Effector memory CD4-positive, alpha-beta T cell (primary cell): ENCODE measurements around the gene GPR137.
"Not testable (repeated sequence)": the region's sequence is repeated elsewhere in the genome, so short reads cannot be mapped to it uniquely, and the experiment has no call there.

Source experiments
- DNase-seq, 3 donors: peaks; one replicate each; pipeline ENCODE4 v3.0.0-alpha.2; 2020
- H3K27ac ChIP-seq: 2 replicates; pipeline ENCODE4 v1.7.0; 2013; ENCODE audit warnings: mild to moderate bottlenecking, low read length, moderate library complexity; ENCODE audit not compliant: insufficient read depth, poor library complexity, severe bottlenecking
- H3K27me3 ChIP-seq: replicated peaks from 2 replicates; pipeline ENCODE4 v1.7.0; 2013; ENCODE audit warnings: mild to moderate bottlenecking, low read length; ENCODE audit not compliant: insufficient read depth, control insufficient read depth, poor library complexity, severe bottlenecking
- H3K36me3 ChIP-seq: 2 replicates; pipeline ENCODE4 v1.7.0; 2013; ENCODE audit warnings: mild to moderate bottlenecking, low read length, moderate library complexity; ENCODE audit not compliant: control insufficient read depth, insufficient read depth
- H3K4me1 ChIP-seq: 2 replicates; pipeline ENCODE4 v1.7.0; 2013; ENCODE audit warnings: low read length, mild to moderate bottlenecking; ENCODE audit not compliant: control insufficient read depth, insufficient read depth, poor library complexity, severe bottlenecking
- H3K4me3 ChIP-seq: 2 replicates; pipeline ENCODE4 v1.7.0; 2013; ENCODE audit warnings: low read length, low read depth, mild to moderate bottlenecking; ENCODE audit not compliant: insufficient read depth, poor library complexity, severe bottlenecking
- H3K9me3 ChIP-seq: 2 replicates; pipeline ENCODE4 v1.7.0; 2013; ENCODE audit warnings: mild to moderate bottlenecking, low read length, moderate library complexity; ENCODE audit not compliant: control insufficient read depth

GPR137 gene

DNA sequence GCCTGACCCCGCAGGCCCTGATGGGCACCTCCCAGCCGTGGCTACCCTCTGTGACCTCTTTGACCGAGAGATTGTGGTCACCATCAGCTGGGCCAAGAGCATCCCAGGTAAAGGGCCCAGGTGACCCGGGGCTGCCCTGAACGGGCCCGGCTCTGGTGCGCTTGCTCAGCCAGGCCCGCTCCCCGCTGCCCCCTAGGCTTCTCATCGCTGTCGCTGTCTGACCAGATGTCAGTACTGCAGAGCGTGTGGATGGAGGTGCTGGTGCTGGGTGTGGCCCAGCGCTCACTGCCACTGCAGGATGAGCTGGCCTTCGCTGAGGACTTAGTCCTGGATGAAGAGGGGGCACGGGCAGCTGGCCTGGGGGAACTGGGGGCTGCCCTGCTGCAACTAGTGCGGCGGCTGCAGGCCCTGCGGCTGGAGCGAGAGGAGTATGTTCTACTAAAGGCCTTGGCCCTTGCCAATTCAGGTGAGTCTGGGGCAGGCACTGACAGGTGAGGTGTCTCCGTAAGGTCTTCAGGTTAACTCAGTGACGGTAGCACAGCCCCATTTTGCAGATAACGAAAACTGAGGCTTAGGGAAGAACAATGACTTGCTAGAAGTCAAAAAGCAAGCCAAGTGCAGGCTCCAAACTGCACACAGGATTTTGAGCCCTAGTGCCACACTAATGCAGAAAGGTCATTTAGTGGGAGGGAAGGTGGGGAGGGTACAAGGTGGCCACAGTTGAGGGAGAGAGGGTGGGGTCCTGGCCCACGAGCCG is 29.3 kb downstream of the GPR137 start:
- Histone ChIP-seq H3K4me3 (no peak overlapping the region), H3K27me3 (no peaks in the 10 kb centered on the region), H3K36me3 (peaks cover 13% of the 10 kb centered on the region), H3K4me1 (peaks cover 14% of the 10 kb centered on the region), H3K27ac (no peak overlapping the region), H3K9me3 (no peaks in the 10 kb centered on the region)
- no peak for DNase-seq

DNA sequence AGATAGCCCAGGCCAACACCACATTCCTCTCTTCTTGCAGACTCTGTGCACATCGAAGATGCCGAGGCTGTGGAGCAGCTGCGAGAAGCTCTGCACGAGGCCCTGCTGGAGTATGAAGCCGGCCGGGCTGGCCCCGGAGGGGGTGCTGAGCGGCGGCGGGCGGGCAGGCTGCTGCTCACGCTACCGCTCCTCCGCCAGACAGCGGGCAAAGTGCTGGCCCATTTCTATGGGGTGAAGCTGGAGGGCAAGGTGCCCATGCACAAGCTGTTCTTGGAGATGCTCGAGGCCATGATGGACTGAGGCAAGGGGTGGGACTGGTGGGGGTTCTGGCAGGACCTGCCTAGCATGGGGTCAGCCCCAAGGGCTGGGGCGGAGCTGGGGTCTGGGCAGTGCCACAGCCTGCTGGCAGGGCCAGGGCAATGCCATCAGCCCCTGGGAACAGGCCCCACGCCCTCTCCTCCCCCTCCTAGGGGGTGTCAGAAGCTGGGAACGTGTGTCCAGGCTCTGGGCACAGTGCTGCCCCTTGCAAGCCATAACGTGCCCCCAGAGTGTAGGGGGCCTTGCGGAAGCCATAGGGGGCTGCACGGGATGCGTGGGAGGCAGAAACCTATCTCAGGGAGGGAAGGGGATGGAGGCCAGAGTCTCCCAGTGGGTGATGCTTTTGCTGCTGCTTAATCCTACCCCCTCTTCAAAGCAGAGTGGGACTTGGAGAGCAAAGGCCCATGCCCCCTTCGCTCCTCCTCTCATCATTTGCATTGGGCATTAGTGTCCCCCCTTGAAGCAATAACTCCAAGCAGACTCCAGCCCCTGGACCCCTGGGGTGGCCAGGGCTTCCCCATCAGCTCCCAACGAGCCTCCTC is 30.2 kb downstream of the GPR137 start:
- Histone ChIP-seq H3K36me3 (peaks cover 13% of the 10 kb centered on the region), H3K27ac (peak overlapping the region; percentile 94)

DNA sequence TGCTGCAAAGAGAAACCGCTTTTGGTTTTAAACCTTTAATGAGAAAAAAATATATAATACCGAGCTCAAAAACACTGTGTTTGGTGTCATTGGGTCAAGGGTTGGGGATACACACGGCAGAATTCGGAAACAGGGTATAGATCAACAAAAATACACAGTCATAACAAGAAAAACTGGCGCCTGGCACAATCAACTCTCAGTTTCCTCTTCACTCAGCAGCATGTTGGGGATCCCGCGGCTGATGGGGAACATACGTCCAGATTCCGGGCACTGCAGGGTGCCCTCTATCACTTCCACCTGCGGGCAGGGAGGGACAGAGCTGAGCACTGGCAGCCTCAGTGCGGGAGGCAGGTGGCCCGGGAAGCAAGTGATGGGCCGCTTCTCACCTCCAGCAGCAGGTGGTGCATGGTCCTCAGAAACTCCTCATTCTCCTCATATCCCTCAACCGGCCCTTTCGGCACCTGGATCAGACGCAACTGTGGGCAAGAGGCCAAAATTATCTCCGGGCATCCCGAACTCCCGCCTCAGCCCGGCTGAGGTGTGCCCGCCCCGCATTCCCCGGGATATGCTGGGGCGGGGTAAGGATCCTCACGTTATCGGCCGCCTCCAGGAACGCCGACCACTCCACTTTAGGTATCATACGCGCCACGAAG is 31.1 kb downstream of the GPR137 start:
- DNase-seq, result peak; percentile 17 to 43 (median 39)
- peak overlapping the region; percentile 94 for H3K27ac ChIP-seq
- no peaks in the 10 kb centered on the region for H3K27me3 ChIP-seq
- peak overlapping the region; percentile 79 for H3K4me3 ChIP-seq
- no peaks in the 10 kb centered on the region for H3K9me3 ChIP-seq
- H3K36me3 ChIP-seq, result peaks cover 13% of the 10 kb centered on the region
- H3K4me1 ChIP-seq, result peaks cover 14% of the 10 kb centered on the region

More for the DNA sequence above, 30.2 kb downstream of the GPR137 start:
- H3K4me1 ChIP-seq, result peaks cover 14% of the 10 kb centered on the region
- not testable (repeated sequence) for H3K9me3 ChIP-seq, H3K4me3 ChIP-seq, H3K27me3 ChIP-seq, DNase-seq

DNA sequence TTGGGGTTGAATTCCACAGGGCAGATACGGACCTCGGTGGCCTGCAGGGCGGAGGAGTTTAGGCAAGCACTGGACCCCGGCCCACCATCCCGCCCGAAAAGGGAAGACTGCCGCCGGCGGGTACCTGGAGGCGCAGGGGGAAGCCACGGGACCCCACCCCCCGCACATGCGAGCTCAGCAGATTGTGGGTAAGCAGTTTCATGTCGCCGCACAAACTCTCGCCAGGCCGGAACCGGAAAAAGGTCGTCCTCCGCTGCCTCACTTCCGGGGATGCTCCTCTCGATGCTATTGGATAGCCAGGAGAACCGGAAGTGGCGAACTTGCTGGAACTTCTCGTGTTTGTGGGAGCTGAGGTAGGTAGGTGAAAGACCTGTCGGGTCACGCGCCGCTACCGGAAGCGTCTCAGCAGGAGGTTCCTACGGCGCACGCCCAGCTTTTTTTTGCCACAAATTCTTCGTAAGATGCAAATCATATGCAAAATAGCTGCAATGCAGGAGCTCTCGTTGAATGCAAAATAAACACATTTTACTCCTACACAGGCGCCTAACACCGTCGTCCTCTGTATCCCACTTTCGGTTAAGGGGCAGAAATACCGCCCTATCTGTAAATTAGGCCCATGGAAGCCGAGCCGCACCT is 31.8 kb downstream of the GPR137 start, which contains the start of gene TRMT112:
Gene TRMT112 (minus strand): TSS at position 235 of the 636 bp plus-strand sequence. CDS start 33 bp downstream, at position 202.
- no peaks in the 10 kb centered on the region for H3K27me3 ChIP-seq
- peaks cover 14% of the 10 kb centered on the region for H3K4me1 ChIP-seq
- peaks cover 13% of the 10 kb centered on the region for H3K36me3 ChIP-seq
- DNase-seq, result peak; percentile 97 to 98 (median 98)
- H3K27ac ChIP-seq, result peak within 1 kb of the TSS; percentile 94
- no peaks in the 10 kb centered on the region for H3K9me3 ChIP-seq
- peak within 1 kb of the TSS; percentile 79 for H3K4me3 ChIP-seq

DNA sequence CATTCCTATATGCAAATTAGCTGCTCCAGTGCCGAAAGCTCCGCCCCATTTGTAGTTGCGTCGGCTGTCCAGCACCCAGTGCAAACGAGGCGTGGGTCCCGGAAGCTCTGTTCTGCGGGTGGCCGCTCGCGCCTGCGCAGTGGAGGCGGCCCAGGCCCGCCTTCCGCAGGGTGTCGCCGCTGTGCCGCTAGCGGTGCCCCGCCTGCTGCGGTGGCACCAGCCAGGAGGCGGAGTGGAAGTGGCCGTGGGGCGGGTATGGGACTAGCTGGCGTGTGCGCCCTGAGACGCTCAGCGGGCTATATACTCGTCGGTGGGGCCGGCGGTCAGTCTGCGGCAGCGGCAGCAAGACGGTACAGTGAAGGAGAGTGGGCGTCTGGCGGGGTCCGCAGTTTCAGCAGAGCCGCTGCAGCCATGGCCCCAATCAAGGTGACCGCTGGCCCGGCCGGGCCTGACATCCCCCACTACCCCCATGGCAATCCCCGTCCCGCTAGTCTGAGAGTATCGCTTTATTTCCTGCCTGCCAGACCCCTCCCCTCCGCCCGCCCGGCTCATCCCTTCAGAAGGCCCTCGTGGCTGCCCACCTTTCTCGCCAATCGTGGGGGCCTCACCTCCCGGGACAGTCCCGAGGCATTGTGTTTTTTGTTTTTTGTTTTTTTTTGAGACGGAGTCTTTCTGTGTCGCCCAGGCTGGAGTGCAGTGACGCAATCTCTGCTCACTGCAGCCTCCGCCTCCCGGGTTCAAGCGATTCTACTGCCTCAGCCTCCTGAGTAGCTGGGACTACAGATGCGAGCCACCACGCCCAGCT is 32.5 kb downstream of the GPR137 start, which contains the start of gene PRDX5:
Gene PRDX5 (plus strand): TSS at position 161 of the 805 bp plus-strand sequence. CDS start 95 bp downstream, at position 256.
- Histone ChIP-seq H3K36me3 (peaks cover 13% of the 10 kb centered on the region), H3K4me1 (peaks cover 14% of the 10 kb centered on the region), H3K9me3 (no peaks in the 10 kb centered on the region), H3K4me3 (peak within 1 kb of the TSS; percentile 79), H3K27me3 (no peaks in the 10 kb centered on the region), H3K27ac (peak within 1 kb of the TSS; percentile 94)
- peak; percentile 92 to 94 (median 93) for DNase-seq

DNA sequence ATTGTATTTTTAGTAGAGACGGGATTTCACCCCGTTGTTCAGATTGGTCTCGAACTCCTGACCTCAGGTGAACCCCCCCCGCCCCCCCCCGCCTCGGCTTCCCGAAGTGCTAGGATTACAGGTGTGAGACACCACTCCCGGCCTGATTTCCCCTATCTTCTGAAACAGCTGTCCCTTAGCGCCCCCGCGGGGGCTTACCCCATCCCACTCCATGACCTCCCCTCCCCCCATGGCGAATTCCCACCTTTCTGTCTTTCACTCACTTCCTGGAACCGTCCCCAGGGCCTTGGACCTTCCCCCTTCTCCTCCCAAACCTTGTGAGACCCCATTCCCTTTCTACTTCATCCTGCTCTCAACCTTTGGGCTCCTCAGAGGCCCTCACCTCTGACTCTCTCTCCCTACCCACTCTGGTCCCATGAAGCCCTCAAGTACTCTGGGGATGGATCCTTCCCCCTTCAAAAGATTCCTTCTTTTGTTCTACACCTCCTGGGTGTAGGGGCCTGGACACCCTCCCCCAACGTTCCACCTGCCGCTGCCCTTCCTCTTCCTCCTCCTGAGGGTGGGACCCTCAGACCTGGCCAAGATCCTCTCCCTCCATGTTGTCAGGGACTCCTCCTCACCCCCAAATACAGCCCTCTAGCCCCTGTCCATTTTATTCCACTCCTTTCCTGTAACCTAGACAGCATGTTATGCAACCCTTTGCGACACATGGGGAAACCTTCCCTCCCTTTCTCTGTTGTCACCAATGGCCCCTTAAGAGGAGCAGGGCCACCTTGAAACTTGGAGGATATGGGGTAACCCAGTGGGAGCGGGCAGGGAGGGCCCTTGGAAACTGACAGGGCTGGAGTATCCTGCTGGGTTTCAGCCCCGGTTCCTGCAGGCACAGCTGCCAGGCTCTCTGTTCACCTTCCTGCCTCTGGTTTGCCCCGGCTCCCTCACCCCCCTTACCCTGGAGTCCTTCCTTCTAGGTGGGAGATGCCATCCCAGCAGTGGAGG is 33.4 kb downstream of the GPR137 start:
- Histone ChIP-seq H3K4me3 (peak overlapping the region; percentile 79), H3K27ac (peak overlapping the region; percentile 94), H3K36me3 (peaks cover 11% of the 10 kb centered on the region), H3K4me1 (peaks cover 14% of the 10 kb centered on the region), H3K27me3 (no peaks in the 10 kb centered on the region), H3K9me3 (no peaks in the 10 kb centered on the region)
- no peak for DNase-seq

DNA sequence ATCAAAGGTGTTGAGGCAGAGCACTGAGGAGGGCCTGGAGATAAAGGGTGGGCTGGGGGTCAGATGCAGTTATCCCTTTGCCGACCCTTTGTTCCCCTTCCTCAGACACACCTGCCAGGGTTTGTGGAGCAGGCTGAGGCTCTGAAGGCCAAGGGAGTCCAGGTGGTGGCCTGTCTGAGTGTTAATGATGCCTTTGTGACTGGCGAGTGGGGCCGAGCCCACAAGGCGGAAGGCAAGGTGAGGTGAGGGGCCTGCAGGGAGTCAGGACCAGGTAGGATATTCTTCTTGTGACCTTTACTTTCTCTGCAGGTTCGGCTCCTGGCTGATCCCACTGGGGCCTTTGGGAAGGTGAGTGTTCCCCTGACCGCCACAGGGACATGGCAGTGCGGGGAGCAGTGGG is 34.9 kb downstream of the GPR137 start:
- no peak overlapping the region for H3K27ac ChIP-seq

DNA sequence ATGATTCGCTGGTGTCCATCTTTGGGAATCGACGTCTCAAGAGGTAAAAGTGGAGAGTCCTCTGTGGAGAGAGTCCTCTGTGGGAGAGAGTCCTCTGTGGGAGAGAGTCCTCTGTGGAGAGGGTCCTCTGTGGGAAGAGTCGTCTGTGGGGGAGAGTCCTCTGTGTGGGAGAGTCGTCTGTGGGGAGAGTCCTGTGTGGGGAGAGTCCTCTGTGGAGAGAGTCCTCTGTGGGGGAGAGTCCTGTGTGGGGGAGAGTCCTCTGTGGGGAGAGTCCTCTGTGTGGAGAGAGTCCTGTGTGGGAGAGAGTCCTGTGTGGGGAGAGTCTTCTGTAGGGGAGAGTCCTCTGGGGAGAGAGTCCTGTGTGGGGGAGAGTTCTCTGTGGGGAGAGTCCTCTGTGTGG is 35.4 kb downstream of the GPR137 start:
- H3K27ac ChIP-seq, result no peak overlapping the region
- no peak for DNase-seq
- peaks cover 14% of the 10 kb centered on the region for H3K4me1 ChIP-seq
- no peak overlapping the region for H3K4me3 ChIP-seq
- H3K27me3 ChIP-seq, result no peaks in the 10 kb centered on the region
- no peaks in the 10 kb centered on the region for H3K36me3 ChIP-seq
- no peaks in the 10 kb centered on the region for H3K9me3 ChIP-seq

More for the DNA sequence above, 34.9 kb downstream of the GPR137 start:
- H3K27me3 ChIP-seq, result no peaks in the 10 kb centered on the region
- H3K36me3 ChIP-seq, result peaks cover 1% of the 10 kb centered on the region
- no peak for DNase-seq
- no peaks in the 10 kb centered on the region for H3K9me3 ChIP-seq
- peaks cover 14% of the 10 kb centered on the region for H3K4me1 ChIP-seq
- no peak overlapping the region for H3K4me3 ChIP-seq
